ENCODE data around the gene HOXA13.
A peak's percentile ranks its signal among the peaks of the same experiment; 100 is the strongest.

The HOXA13 gene

DNA sequence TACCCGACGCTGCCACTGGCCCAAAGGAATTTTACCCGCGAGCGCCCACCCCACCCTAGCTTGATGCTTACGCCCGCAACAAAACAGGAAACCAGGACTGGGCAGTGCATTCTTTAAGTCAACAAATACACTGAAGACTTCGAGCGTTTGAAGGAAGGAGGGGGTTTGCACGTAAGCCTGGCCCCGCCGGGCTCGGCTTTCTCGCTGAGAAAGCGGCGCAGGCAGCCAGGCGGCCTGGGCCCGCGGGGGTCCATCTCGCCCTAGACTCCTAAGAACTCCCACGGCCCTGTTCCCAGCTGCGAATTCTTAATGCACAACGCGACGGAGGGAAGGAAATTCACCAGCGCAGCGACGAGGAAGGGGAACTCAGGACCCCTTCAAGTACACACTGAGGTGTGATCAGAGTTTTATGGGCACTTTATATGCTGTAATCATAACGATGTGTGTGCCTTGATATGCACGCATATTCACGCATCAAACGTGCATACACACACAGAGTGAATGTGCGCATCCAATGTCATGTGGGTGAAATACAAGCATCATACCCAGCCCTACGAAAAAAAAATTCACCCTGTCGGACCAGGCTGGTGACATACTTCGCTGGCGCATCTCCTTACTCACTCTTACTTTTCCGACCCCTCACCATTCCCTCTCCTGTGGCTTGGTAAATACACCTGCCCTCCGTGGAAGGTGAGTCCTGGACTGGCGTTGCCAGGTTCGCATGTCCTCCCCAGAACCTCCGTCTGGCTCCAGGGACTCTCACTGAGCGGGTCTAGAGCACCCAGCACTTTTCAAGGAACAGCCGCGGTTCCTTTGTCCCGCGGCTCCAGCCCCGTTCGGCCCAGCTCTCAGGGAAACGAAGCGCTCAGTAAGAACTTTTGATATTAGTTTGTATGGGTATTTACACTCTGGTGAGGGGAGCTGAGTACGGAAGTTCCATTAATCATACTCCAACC lies 5.7 kb upstream of the HOXA13 start:
- no peak for DNase-seq

DNA sequence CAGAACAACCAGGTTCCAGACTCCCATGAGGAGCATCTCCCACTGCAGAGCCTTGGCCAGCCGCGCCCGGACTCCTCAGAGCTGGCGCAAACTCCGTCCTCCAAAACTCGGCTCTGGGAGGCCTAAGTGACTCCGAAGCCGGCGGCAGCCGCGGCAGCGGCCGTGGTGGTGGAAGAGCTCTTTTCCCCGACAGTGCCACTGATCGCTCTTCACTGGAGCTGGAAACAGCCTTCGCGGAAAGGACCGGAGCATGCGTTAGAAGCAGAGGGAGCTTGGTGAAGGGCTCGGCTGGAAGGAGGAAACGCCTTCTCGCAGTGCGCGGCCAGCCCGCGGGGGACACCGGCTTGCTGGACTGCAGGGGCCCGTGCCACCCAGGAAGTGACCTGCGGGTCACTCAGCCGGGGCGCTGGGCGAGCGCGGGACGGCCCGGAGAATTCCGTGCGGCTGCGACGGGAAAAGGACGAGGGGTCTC lies 5.0 kb upstream of the HOXA13 start:
- no peak for DNase-seq

DNA sequence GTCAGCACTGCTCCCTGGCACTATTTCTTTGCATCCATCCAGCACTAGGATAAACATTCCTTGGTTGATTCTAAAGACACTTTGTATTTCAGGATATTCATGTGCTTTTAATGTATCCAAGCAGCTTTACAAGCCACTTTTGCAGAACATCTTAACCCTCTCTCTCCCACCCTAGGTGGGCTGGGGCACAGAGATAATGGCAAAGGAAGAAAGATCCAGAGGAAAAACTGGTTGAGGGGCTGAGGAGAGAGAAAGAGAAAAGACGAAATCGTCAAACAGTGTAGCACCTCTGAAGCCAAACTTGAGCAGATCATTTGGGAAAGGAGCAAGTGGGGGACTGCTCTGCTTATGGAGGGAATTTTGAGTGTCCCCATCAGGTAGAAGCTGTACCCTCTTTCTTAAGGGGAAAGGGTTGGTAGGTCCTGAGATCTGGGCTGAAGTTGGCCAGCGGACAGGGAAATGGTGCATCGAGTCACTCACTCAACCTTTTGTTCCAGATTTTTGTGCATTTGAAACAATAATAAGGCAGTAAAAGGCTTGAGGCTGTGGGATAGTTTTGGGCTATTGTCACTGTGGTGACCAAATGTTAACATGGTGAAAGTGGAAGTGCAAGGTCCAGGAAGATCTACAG lies 4.2 kb upstream of the HOXA13 start:
- no peak for DNase-seq

DNA sequence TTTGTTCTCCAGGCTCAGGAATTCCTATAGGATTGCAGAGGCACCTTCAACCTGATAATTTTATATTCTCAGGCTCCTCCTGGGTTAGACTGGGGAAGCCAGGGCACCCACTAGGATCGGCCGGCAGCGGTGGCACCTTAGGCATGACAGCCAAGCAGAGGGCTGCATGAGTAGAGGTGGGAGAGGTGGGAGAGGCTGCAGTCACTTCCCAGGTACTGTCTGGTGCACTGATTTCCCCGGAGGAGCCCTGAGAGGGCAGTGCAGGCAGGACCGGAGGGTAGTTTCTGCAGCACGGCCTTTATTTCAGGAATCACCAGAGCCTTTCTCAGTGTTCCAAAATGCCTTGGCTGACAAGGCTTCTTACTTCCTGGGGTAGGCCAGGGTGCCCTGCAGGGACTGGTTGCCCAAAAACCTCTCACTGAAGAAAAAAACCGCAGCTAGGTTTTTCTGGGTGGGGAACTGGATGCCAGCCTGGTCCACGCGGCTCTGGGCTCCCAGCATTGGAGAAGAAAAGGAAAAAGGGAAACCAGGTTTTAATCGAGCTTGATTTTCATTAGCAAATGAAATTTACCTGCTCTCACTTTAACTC lies 3.6 kb upstream of the HOXA13 start:
- DNase-seq: no peak

DNA sequence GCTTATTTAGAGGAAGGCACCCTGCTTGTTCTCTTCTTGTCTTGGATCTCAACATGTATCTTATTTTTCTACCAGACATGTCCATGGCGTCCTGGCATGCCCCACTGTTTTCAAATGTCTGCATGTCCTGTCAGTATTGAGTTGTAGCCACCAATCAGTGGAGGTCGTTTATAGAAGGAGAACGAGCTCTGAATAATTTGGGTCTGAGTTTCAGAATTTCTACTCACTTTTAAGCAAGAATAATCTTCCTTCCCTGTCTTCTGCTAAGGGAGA lies 2.9 kb upstream of the HOXA13 start:
- no peak for DNase-seq

DNA sequence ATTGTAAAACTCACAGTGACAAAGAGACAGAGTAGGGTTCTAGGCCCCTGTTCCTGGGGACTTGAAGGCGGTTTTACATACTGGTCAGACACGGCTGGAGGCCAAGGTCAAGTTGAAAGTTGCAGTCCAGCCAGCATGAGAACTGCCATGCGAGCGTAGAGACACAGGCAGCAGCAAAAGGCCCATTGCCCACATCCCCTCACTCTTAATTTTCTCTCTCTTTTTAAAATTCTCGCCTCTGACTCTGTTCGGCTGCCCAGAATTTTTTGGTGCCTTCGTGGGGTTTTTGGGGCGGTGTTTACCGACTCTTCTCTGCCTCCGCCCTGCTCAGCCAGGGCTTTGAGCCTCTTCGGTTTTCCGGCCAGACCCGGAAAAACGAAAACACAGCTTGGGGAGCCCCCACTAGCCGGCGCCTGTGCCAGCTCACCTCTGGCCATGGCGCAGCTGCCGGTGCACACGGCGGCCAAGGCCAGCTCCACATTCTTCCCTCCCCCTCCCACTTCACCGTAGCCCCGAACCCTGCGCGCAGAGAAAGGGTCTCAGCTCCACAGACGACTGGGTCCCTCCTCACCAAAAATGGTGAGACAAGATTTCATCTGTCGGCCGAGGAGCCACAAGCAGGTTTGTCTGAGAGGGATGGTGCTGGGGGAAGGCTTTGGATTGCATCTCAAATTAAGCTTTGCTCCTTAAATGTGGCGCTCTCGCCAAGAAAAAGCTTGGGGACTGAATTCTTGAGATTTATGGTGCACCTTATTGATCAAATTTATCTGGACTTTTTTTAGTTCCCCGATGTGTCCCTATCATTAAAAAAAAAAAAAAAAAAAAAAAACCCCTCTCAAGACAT lies 2.3 kb upstream of the HOXA13 start:
- no peak for DNase-seq

DNA sequence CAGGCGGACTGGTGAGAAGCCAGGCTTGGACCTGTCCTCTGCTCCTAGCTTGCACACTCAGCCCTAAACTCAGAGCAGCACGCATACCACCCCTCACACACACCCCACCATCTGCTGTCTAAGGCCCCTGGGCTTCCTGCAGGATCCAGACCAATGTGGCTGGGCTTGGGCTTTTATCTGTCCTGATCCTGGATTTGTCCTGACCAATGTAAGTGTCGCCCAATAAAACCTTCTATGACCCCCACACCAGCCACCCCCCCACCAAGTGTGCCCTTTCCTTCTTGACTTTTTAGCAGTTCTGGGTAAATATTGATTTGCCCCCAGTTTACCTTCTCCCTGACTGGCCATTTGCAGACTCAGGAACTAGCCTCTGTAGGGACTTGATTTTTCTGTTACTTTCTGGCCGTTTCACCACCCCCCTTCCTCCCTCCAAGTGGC lies 1.7 kb upstream of the HOXA13 start:
- no peak for DNase-seq

DNA sequence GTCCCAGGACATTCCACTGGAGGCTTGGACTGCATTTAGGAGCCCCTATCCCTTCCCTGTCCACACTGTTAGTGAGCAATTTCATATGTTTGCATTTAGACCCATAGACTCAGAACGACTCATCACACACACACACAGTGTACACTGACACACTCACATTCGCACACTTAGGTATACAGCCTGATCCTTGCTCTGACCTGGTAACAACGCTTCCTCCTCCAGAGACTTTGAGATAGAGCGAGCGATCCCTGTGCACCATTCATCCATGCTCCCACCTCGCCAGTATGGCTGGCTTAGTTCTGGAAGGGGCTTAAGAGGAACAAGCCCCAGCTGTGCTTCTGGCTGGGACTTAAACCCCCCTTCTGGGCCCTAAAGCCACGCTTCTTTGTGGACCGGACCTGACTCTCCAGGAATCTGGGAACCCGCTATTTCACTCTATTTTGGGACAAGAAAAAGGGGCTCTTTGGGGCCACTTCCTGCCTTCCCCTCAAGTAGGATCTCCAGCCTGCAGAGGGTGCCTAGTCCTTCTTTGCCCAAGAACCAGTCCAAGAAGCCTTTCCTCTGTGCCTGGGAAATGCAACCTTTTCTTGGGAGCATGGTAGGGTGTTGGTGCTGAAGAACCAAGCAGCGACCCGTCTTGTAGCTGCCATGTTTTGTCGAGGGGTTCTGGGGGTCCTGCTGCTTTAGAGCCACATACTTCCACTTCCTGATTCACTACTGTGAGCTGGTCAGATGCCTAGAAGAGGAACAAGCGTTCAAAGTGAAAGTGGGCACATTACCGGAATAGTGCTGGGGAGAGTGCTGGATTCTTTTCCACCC lies 1.1 kb upstream of the HOXA13 start:
- DNase-seq: no peak

DNA sequence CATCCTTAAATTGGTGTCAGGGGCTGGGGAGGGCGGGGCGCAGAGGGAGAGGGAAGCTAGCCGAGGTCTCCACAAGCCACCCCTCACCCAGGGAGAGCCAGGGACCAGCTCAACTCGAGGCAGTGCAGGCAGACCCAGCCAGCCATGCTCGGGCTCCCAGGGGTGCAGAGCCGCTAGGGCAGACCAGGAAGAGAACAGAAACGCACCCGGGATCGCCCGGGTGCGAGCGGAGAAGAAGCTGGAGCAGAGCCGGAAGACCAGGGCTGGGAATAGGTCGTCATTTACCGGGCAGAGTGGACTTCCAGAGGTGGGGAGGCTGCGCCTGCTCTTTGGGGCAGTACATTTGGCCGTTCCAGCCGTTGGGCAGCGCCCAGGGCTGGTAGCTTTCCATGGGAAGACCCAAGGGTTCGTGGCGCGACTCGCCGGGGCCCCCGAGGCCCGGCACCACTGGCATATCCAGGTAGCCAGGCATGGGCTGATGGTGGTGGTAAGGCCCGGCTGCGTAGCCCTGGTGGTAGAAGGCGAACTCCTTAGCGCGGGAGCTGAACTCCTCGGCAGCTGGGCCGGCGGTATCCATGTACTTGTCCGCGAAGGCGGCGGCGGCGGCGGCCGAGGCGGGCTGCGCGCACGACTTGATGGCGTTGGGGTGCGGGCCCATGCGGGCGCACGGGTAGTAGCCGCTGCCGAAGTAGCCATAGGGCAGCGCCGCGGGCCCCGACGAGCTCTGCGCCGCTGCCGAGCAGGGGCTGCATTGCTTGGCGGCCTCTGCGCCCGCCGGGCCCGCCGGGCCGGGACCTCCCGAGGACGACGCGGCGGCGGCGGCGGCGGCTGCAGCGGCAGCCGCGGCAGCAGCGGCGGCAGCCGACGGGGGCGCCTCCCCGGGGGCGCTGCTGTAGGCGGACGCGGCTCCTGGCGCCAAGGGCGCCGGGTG lies 755 bp downstream of the HOXA13 start:
- no peak for DNase-seq

DNA sequence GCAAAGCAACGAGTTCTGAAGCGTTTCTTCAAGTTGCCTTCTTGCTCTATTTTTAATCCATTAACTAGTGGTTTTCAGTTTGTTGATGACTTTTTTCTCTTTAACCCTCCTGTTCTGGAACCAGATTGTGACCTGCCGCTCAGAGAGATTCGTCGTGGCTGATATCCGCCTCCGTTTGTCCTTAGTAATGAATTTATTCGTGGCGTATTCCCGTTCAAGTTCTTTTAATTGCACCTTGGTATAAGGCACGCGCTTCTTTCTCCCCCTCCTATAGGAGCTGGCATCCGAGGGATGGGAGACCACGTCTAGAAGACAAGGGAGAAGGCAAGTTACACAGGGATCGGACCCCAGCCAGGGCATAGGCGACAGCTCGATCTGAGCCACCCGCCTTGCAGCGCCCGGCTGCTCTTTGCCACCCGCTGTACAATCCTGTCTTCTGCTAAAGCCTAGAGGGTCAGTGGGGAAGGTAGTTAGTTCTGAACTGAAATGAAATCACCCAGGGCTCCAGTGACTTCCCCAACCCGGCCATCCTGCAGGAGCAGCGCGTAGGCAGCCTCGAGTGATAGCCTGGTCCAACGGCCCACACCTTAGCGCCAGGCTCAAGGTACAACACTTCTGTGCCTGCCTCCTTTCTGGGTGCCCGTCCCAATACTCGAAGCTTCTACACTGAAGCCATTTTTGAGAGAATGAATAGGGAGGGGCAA lies 1.6 kb downstream of the HOXA13 start:
- no peak for DNase-seq

DNA sequence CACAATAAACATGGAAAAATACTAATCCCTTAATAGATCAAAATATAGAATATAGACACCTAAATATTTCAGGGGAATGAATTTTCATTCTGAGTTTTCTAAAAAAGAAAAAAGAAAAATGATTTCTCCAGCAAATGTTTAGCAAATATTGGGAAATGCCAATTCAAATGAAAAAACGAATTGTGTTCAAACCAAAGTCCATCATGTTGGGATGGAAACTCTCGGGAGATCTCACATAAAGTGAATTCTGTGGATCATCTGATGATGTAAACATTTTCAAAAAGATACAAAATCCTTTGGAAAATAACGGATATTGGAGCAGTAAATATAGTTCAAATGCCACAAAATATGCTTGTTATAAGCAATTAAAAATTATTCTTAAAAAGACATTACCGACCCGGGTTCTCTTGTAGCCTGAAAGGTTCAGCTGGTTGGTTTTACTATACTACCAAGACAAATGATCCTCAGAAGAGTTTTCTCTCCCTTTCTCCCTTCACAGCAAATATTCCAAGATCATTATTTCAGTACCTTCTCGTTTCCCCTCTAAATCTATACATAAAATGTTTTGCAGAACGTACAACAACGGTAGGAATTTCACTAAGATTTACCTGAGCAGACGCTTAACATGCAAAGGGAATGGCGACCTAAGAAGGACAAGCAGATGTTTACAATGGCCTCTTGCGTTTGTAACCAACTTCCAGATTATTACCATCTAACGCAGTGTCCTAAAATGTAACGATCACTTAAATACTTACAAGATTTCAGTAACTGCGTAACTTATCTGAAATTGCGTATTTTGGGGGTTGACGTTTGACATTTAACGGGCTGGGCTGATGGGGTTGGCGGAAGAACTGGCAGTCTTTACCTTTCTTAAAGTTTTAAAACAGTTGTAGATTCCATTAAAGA lies 2.5 kb downstream of the HOXA13 start:
- DNase-seq: no peak

DNA sequence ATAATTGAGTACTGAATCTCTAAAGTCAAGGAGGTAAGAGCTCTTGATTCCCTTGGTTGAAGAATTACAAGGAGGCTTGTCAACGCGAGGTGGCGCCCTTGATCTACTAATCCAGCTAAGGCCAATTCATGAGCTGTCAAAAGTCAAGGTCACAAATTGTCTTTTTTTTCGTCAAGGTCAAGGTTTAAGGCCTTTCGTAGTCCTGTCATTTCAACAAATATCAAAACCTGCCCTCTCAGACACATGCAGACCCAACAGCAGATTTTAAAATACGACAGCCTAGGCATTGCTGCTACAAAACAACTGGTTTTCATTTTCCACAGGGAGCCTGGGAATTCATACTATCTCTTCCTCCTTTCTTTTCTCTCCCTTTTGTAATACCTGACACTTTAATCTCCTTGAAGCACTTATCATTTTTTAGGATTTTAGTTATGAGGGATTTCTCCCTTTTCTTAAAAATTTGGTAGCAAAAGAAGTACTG lies 3.6 kb downstream of the HOXA13 start:
- DNase-seq: peak; percentile 53

DNA sequence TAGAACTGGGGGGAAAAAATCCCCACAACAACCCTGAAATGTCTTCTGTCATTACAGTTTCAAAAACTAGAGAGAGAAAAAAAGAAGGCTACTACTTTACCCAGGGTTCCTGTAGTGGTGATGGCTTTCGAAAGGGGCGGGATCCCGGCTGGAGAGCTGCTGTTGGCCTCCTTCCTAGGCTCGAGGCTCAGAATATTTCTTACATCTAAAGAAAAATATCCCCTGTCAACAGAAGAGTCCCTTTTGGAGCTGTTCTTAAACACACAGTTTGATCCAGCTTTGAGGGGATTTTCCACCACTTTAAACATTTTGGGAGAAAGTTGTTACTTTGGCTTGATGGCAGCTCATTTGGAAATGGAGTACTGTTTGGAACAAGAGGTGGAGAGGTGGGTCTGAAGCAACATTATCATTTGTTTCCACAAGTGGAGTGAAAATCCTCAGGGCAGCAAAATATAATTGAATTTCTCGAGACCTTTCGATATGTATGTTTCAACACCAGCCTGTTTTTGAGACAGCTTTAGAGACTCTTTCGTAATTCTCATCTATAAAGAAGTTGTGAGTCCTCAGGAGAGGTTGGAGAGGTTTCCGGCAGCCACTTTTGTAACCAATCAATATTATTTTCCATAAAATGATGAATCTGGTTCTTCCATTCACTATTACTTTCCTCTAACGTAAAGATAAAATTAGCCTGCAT lies 5.1 kb downstream of the HOXA13 start:
- DNase-seq: no peak

DNA sequence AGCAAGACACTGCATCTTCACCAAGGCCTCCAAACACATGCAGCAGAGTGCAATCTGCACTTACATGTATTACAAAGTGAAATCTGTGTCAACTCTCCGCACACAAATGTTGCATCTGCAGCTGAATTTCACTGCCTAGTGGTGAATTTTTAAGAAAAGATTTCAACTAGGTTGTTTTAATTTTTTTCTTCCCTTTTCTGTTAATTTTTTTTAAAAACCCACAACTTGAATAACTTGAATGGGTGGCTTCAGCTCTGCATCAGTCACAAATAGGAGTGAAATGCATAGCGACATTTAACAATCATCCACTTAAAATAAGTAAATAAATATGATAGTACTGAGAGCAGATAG lies 5.9 kb downstream of the HOXA13 start:
- DNase-seq: no peak

DNA sequence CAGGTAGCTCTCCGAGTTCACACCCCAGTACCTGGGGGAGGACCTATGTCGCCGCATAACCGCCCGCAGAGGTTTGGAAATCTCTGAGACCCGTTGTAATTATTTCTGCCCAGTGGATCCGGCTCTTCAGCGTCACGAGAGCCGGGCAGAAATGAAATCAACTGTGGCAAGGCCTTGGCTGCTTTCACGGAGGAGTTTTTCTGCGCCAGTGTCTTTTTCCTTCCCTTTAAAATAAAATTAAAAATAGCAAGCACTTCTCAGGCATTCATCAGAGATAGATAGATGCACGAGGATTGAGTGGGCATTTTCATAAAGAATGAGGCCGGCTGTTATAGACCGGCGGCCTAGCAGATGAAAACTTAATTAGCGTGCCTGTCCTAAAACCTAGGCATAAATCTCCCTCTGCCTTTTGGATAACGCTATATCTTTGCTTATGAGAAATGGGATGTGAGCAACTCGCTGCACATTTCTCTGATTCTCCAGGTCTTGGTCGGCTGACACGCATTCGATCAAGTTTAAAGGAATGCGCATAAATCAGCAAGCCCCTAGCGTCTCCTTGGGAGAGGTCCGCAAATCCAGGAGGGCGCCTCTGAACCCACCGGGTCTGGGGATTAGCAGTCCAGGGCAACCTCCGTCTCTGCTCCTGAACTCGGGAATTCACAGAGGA lies 6.4 kb downstream of the HOXA13 start:
- no peak for DNase-seq

DNA sequence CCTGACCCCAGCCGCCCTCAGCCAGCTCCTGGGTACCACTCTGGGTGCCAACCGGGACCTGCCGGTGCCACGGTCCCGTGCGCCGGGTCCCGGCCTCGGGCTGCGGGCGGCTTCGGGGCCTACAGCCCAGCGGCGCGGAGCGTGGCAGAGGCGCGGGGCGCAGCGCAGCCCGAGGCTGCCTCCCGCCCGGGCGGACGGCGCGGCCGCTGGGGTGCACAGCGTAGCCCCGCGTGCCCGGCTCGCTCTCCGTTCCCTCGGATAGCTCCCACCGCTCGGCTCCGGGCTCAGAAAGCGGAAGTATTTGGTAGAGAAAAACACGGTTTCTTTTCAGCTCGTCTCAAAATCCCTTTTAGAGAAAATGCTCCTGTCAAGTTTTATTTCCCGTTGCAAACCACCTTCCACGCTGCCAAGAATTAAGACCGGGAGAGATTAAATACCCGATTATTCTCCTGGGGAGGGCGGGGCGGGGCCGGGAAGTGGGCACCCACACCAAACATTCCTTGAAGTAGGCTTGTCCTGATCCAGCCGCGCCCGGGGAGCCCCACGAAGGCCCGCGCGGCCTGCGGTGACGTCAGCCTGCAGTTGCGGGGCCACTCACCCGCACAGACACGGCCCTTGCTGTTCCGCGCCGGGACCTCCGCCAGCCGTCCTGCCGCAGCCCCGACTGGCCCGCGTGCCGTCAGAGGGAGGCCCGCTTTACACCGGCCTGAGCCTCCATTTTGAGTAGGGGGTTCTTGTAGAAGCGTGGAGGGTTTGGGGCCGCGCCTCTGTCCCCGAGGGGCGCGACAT lies 7.2 kb downstream of the HOXA13 start:
- DNase-seq: no peak
